Stimulated activated naive B cell treated with anti-CD40 and anti-IgM and Interleukin-4, amounts not matched to agents 10 μg/mL and 1 μg/mL and 100 μg/mL, for 72 hours (primary cell): ENCODE measurements around the gene NT5C.

Source experiments
- ATAC-seq, 2 donors: fragments of 150-1000 bp; cut with Tn5 transposase; replicated peaks; 2 replicates each; pipeline ENCODE4 v1.10.0; 2021; ENCODE audit warnings: moderate library complexity in 1 of 2
- DNase-seq: peaks from one replicate; pipeline ENCODE4 v3.0.0; 2021
- H3K27ac Mint-ChIP-seq: one replicate; pipeline ENCODE4 v1.8.0; 2022; ENCODE audit warnings: mild to moderate bottlenecking, mixed read lengths
- H3K27me3 Mint-ChIP-seq, 2 donors: one replicate each; pipeline ENCODE4 v1.8.0; 2022; ENCODE audit warnings: mixed read lengths in 2 of 2
- H3K36me3 Mint-ChIP-seq, 2 donors: one replicate each; pipeline ENCODE4 v1.8.0; 2022; ENCODE audit warnings: mixed read lengths in 2 of 2, mild to moderate bottlenecking in 1 of 2
- H3K4me1 Mint-ChIP-seq, 2 donors: one replicate each; pipeline ENCODE4 v1.8.0; 2022; ENCODE audit warnings: mixed read lengths in 2 of 2, mild to moderate bottlenecking in 1 of 2
- H3K4me3 Mint-ChIP-seq, 2 donors: one replicate each; pipeline ENCODE4 v1.8.0; 2022; ENCODE audit warnings: mild to moderate bottlenecking in 2 of 2, mixed read lengths in 2 of 2, moderate library complexity in 1 of 2
- H3K9me3 Mint-ChIP-seq, 2 donors: one replicate each; pipeline ENCODE4 v1.8.0; 2022; ENCODE audit warnings: mixed read lengths in 2 of 2, mild to moderate bottlenecking in 1 of 2

Gene NT5C

DNA sequence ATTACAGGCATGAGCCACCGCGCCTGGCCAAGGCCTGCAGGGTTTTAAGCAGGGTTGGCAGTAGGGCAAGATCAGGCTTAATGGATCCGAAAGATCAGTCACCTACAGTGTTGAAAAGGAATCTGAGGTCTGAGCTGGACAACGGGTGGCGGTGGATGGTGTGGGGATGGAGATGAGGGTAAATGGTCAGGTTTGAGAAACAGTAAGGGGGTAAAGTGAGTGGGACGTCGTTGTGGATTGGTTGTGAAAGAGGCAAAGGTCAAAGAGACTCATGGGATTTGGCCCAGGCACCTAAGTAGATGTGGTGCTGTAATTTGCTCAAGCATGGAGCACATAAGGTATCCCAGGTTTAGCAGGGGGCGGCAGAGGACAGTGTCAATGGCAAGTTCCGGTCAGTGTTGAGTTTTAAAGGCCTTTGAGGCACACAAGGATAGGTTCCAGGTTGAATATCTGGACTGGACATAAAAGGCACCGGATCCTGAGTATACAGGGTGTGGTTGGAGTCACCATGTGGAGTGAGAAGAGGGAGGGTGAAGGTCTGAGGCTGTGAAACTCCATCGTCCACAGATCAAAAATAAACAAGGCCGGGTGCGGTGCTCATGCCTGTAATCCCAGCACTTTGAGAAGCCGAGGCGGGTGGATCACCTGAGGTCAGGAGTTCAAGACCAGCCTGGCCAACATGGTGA lies 44.9 kb downstream of the NT5C start:
- peak overlapping the region; percentile 17 to 41 for H3K4me3 Mint-ChIP-seq
- peaks cover 12 to 17% of the 10 kb centered on the region in 2 donors for H3K4me1 Mint-ChIP-seq
- peak overlapping the region; percentile 74 for H3K27ac Mint-ChIP-seq

DNA sequence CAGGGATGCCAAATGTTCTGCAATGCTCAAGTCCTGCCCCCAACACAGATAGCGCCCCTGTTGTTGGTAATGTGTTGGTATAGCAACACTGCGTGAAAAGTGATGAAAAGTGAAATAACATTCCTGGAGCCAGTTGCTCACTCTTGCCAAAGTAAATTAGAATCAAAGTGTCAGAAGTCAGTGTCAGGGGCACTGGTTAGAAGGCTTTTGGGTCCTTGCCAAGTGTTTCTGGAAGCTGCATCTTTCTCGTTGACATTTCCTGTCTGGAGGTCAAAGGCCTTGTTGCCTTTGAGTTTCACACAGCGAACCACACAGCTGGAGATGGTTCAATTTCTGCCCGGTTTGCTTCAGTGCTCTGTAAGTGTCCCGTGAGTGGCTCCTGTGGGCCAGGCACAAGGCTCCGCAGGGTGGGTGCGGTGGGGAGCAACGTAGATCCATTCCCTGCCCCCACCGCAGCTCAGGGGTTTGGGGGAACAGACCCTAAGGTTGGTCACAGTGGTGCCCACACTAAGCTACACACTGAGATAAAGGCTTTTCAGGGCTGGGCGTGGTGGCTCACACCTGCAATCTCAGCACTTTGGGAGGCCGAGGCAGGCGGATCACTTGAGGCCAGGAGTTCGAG lies 47.4 kb downstream of the NT5C start:
- Mint-ChIP-seq H3K9me3 (no peaks in the 10 kb centered on the region), H3K4me3 (no peak overlapping the region), H3K27ac (peak overlapping the region; percentile 17), H3K27me3 (peaks cover 9 to 14% of the 10 kb centered on the region in 2 donors), H3K36me3 (no peaks in the 10 kb centered on the region), H3K4me1 (peaks cover 14 to 26% of the 10 kb centered on the region in 2 donors)
- DNase-seq (no peak), ATAC-seq (no peak)

More for the DNA sequence above, 44.9 kb downstream of the NT5C start:
- H3K9me3 Mint-ChIP-seq = no peaks in the 10 kb centered on the region
- ATAC-seq (no peak), DNase-seq (no peak)
- H3K36me3 Mint-ChIP-seq = no peaks in the 10 kb centered on the region
- H3K27me3 Mint-ChIP-seq = peaks cover 14 to 15% of the 10 kb centered on the region in 2 donors

DNA sequence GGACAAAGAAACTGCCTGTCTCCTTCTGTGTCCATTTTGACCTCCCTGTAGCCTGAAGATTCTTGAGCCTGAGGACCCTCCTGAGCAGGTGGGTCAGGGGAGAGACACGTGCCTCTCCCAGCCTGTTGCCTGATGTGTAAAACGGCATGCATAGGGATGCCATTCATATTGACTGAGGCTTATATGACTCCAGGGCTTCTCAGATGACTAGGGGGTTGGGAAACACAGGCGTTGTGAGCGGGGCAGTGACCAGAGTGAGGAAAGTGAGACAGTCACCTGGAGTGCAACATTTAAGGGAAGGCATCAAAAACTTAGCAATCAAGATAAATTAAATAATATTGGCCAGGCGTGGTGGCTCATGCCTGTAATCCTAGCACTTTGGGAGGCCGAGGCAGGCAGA lies 48.9 kb downstream of the NT5C start:
- Mint-ChIP-seq H3K4me1 (peaks cover 23 to 35% of the 10 kb centered on the region in 2 donors), H3K36me3 (no peaks in the 10 kb centered on the region), H3K4me3 (no peak overlapping the region), H3K9me3 (no peaks in the 10 kb centered on the region), H3K27me3 (peaks cover 9 to 14% of the 10 kb centered on the region in 2 donors), H3K27ac (no peak overlapping the region)
- no peak for DNase-seq
- no peak for ATAC-seq

DNA sequence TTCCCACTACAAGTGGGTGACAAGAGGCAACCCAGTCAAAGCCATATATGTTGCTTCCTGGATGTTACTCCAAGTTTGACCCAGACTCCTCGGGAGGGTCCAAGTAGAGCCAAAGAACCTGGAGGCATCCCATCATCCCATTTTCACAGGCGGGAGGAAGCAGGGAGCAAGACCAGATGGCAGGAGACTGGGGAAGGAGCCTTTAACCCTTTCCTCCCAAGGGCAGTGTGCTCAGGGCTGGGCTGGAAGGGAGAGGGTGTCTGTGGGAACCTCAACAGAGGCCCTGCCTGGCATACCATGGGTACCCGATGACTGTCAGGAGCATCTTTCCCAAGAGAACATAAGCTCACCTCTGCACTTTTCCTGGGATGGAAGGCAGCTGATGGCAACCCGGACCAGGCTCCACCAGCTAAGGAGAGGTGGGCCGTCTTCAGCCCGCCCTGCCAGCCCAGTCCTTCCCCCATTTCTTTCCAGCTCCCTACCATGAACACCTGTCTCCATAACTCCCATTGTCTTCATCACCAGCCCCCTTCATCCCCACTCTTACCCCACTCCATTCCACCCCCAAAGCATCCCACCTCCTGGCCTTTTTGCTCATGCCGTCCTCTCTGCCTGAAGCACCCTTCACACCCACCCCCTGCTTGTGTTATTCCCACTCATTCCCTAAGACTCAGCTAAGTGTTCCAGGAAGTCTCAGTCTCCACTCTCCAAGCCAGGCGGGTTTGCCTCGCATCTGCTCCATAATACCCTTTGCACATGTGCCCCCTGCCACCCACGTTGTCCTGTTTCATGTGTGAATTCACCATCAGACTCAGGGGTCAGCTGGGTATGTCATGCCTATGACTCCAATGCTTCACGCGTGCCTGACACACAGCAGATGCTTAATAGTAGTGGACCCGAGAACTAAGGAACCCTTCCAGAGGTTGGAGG lies 49.7 kb downstream of the NT5C start:
- H3K4me1 Mint-ChIP-seq = peaks cover 23 to 37% of the 10 kb centered on the region in 2 donors
- no peaks in the 10 kb centered on the region for H3K9me3 Mint-ChIP-seq
- H3K27me3 Mint-ChIP-seq = peaks cover 9 to 14% of the 10 kb centered on the region in 2 donors
- ATAC-seq (no peak), DNase-seq (no peak)
- H3K27ac Mint-ChIP-seq = no peak overlapping the region
- H3K36me3 Mint-ChIP-seq = no peaks in the 10 kb centered on the region
- H3K4me3 Mint-ChIP-seq = no peak overlapping the region
